CD14-positive monocyte (primary cell): ENCODE data around the gene ADA. TPM values are rescaled to one million over a fixed set of nuclear protein-coding genes. Genes with fewer than 3 reads are reported as not detected.

ENCODE experiments used
- DNase-seq, 3 donors: peaks; one replicate each; pipeline ENCODE4 v3.0.0-alpha.2; 2011 to 2022
- H2AFZ ChIP-seq: 2 replicates; pipeline ENCODE4 v1.6.0; 2012; ENCODE audit warnings: mild to moderate bottlenecking, low read depth, low read length, inconsistent platforms; ENCODE audit not compliant: insufficient read depth, poor library complexity, severe bottlenecking
- H3K27ac ChIP-seq, 2 donors: 1 replicate in 1 of 2; 2 replicates in 1 of 2; pipeline ENCODE4 v1.5.1; 2012 to 2013; ENCODE audit warnings: low read length in 2 of 2, control low read depth in 1 of 2, inconsistent platforms in 1 of 2, low read depth in 1 of 2, mild to moderate bottlenecking in 1 of 2
- H3K27me3 ChIP-seq, 2 donors: one replicate each; pipeline versions ENCODE4 v1.6.0 to v1.6.1; 2011 to 2013; ENCODE audit warnings: low read length in 2 of 2; ENCODE audit not compliant: control insufficient read depth in 2 of 2, insufficient read depth in 2 of 2
- H3K36me3 ChIP-seq, 2 donors: replicated peaks in 1 of 2; 1 replicate in 1 of 2; 2 replicates in 1 of 2; pipeline versions ENCODE4 v1.5.1 to v1.6.1; 2012 to 2013; ENCODE audit warnings: low read length in 2 of 2, control low read depth in 1 of 2, inconsistent platforms in 1 of 2, mild to moderate bottlenecking in 1 of 2; ENCODE audit not compliant: insufficient read depth in 2 of 2, control insufficient read depth in 1 of 2
- H3K4me1 ChIP-seq, 2 donors: 1 replicate in 1 of 2; 2 replicates in 1 of 2; pipeline versions ENCODE4 v1.5.1 to v1.6.1; 2012 to 2013; ENCODE audit warnings: low read length in 2 of 2, control low read depth in 1 of 2, inconsistent platforms in 1 of 2, mild to moderate bottlenecking in 1 of 2, moderate library complexity in 1 of 2; ENCODE audit not compliant: insufficient read depth in 2 of 2, control insufficient read depth in 1 of 2
- H3K4me2 ChIP-seq: replicated peaks from 2 replicates; pipeline ENCODE3; 2012; ENCODE audit warnings: low read length, moderate library complexity, mild to moderate bottlenecking; ENCODE audit not compliant: poor library complexity, severe bottlenecking; ENCODE audit errors: extremely low read depth
- H3K4me3 ChIP-seq, 3 experiments: fragments of 200-600 bp in 1 of 3; sonication (generic) in 1 of 3; replicated peaks in 1 of 3; 1 replicate in 2 of 3; 2 replicates in 1 of 3; pipeline ENCODE4 v1.5.1; 2011 to 2013; ENCODE audit warnings: low read length in 3 of 3, mild to moderate bottlenecking in 3 of 3, control low read depth in 2 of 3, low read depth in 2 of 3, inconsistent platforms in 1 of 3, moderate library complexity in 1 of 3
- H3K79me2 ChIP-seq: 2 replicates; pipeline ENCODE4 v1.6.0; 2012; ENCODE audit warnings: mild to moderate bottlenecking, control low read depth, inconsistent platforms, low read length, moderate library complexity; ENCODE audit not compliant: insufficient read depth
- H3K9ac ChIP-seq: 2 replicates; pipeline ENCODE4 v1.6.0; 2017; ENCODE audit warnings: low read length, mild to moderate bottlenecking; ENCODE audit not compliant: insufficient read depth, poor library complexity, severe bottlenecking
- H3K9me3 ChIP-seq, 2 donors: replicated peaks in 1 of 2; 1 replicate in 1 of 2; 2 replicates in 1 of 2; pipeline versions ENCODE4 v1.5.1 to v1.6.1; 2012 to 2013; ENCODE audit warnings: low read length in 2 of 2, control low read depth in 1 of 2; ENCODE audit not compliant: control insufficient read depth in 1 of 2, insufficient read depth in 1 of 2
- H4K20me1 ChIP-seq: 2 replicates; pipeline ENCODE4 v1.6.0; 2012; ENCODE audit warnings: mild to moderate bottlenecking, low read length, control low read depth, moderate library complexity; ENCODE audit not compliant: insufficient read depth
- H3K27ac Mint-ChIP-seq, 7 donors: one replicate each; pipeline ENCODE4 v1.8.0; 2020; ENCODE audit warnings: mild to moderate bottlenecking in 7 of 7, mixed read lengths in 7 of 7, moderate library complexity in 6 of 7, inconsistent platforms in 2 of 7
- H3K27me3 Mint-ChIP-seq, 3 donors: one replicate each; pipeline ENCODE4 v1.8.0; 2021 to 2022; ENCODE audit warnings: low read depth in 3 of 3, mild to moderate bottlenecking in 3 of 3, mixed read lengths in 3 of 3, moderate library complexity in 3 of 3, inconsistent platforms in 1 of 3
- H3K36me3 Mint-ChIP-seq, 2 donors: one replicate each; pipeline ENCODE4 v1.8.0; 2020; ENCODE audit warnings: mixed read lengths in 2 of 2, inconsistent platforms in 1 of 2, mild to moderate bottlenecking in 1 of 2
- H3K4me1 Mint-ChIP-seq: one replicate; pipeline ENCODE4 v1.8.0; 2020; ENCODE audit warnings: mild to moderate bottlenecking, mixed read lengths
- H3K4me3 Mint-ChIP-seq, 2 donors: one replicate each; pipeline ENCODE4 v1.8.0; 2020; ENCODE audit warnings: mild to moderate bottlenecking in 2 of 2, mixed read lengths in 2 of 2, moderate library complexity in 1 of 2
- H3K9me3 Mint-ChIP-seq, 7 donors: one replicate each; pipeline ENCODE4 v1.8.0; 2020 to 2022; ENCODE audit warnings: mixed read lengths in 7 of 7, mild to moderate bottlenecking in 6 of 7, moderate library complexity in 6 of 7, inconsistent platforms in 2 of 7
- CTCF ChIP-seq: fragments of 200-600 bp; IDR thresholded peaks from one replicate; pipeline ENCODE4 v1.8.0; 2022; ENCODE audit warnings: antibody characterized with exemption, mild to moderate bottlenecking
- WGBS: methylation state at CpG from one replicate; pipeline ENCODE4 v1.1.5; 2013; ENCODE audit warnings: missing lambda C conversion rate; ENCODE audit not compliant: insufficient coverage; 5-methylcytosine and 5-hydroxymethylcytosine counted together
- intact Hi-C, 2 donors: fragments of 100-400 bp; cut with micrococcal nuclease; formaldehyde crosslinking; loops; one replicate each; pipeline versions ENCODE4 v1.15.0 to v1.15.1; 2023
- polyA plus RNA-seq, 3 donors: library from polyadenylated mRNA; depleted of rRNA in 1 of 3; unstranded in 2 of 3; stranded (reverse) in 1 of 3; fragments of 300-500 nt in 2 of 3; fragments of >200 nt in 1 of 3; fragmentation: Illumina TruSeq in 2 of 3; gene quantifications; 1 replicate in 2 of 3; 2 replicates in 1 of 3; pipeline ENCODE4 v1.2.3, GENCODE V29; 2012 to 2021

Gene ADA
- polyA plus RNA-seq, 3 donors: 11.1 to 17.2 (median 15.6) TPM

- DNase-seq: no peak
- 29% methylated on average over 2 of the region's 6 CpGs for WGBS
- peaks cover 0 to 3% (median 0%) of the 10 kb centered on the region in 3 donors for H3K27me3 Mint-ChIP-seq
- H4K20me1 ChIP-seq: no peaks in the 10 kb centered on the region
- H3K9me3 ChIP-seq: no peaks in the 10 kb centered on the region
- peaks cover 28% of the 10 kb centered on the region for H3K4me1 Mint-ChIP-seq
- no peak overlapping the region for H3K9ac ChIP-seq
- H3K4me2 ChIP-seq: no peak overlapping the region
- H3K4me1 ChIP-seq: peaks cover 21 to 22% of the 10 kb centered on the region in 2 donors
- H3K79me2 ChIP-seq: no peaks in the 10 kb centered on the region
- intact Hi-C loops: loop anchor here (10.0 kb wide), 2 partner anchors 48 to 92 kb away; partner anchors contain the start of gene SERINC3 (in 1 of the 2)
- no peak overlapping the region for H3K27ac ChIP-seq
- no peaks in the 10 kb centered on the region for H3K27me3 ChIP-seq
- H3K36me3 ChIP-seq: no peaks in the 10 kb centered on the region
- H3K4me3 ChIP-seq: no peak overlapping the region
- H3K36me3 Mint-ChIP-seq: no peaks in the 10 kb centered on the region
- no peak for TF ChIP-seq CTCF
- peaks cover 0 to 2% (median 0%) of the 10 kb centered on the region in 7 donors for H3K9me3 Mint-ChIP-seq
- peak overlapping the region; percentile 47 for H2AFZ ChIP-seq
- H3K4me3 Mint-ChIP-seq: no peak overlapping the region
- H3K27ac Mint-ChIP-seq: peak overlapping the region in 4 of 7 donors; percentile 50 to 70 (median 59)
These were observed 78.7 kb downstream of the ADA start for GRCh38 chr20:44572551-44573500.

- Histone ChIP-seq H3K4me2 (no peak overlapping the region), H3K9ac (no peak overlapping the region), H2AFZ (peak overlapping the region; percentile 31), H3K36me3 (no peaks in the 10 kb centered on the region), H3K27me3 (no peaks in the 10 kb centered on the region), H3K79me2 (no peaks in the 10 kb centered on the region), H3K4me1 (peaks cover 8% of the 10 kb centered on the region in 2 donors), H3K9me3 (no peaks in the 10 kb centered on the region), H3K4me3 (no peak overlapping the region), H3K27ac (no peak overlapping the region), H4K20me1 (no peaks in the 10 kb centered on the region)
- Mint-ChIP-seq H3K27me3 (peaks cover 0 to 3% (median 0%) of the 10 kb centered on the region in 3 donors), H3K27ac (no peak overlapping the region), H3K36me3 (no peaks in the 10 kb centered on the region), H3K4me1 (peaks cover 14% of the 10 kb centered on the region), H3K4me3 (no peak overlapping the region), H3K9me3 (peaks cover 0 to 2% (median 0%) of the 10 kb centered on the region in 7 donors)
- WGBS: 40% methylated on average over 1 of the region's 6 CpGs
- intact Hi-C loops: loop anchor here (10.0 kb wide), 2 partner anchors 47 to 93 kb away; partner anchors contain the start of gene SERINC3 (in 1 of the 2)
- TF ChIP-seq CTCF: no peak
- no peak for DNase-seq
These were observed 80.0 kb downstream of the ADA start for GRCh38 chr20:44571362-44571988.
